HG02970 (cell line): ENCODE results near the gene PFKP.

Source experiments
- ATAC-seq: cut with Tn5 transposase; IDR thresholded peaks from one replicate; pipeline ENCODE4 v1.9.1; 2021; ENCODE audit warnings: mild to moderate bottlenecking, moderate library complexity, moderate number of reproducible peaks; ENCODE audit not compliant: unreplicated experiment, low FRiP score

The PFKP gene

GRCh38 chr10:3173171-3173878, 106.0 kb downstream of the PFKP start:
- ATAC-seq: peak; percentile 31

GRCh38 chr10:3178042-3178441, 110.7 kb downstream of the PFKP start:
- no peak for ATAC-seq

- ATAC-seq: no peak
Observed at GRCh38 chr10:3179174-3179573, 111.8 kb downstream of the PFKP start.

- ATAC-seq: no peak
Observed at GRCh38 chr10:3180355-3181025, 113.1 kb downstream of the PFKP start.

- ATAC-seq: no peak
Observed at GRCh38 chr10:3185386-3185785, 118.0 kb downstream of the PFKP start.

- ATAC-seq: no peak
Observed at GRCh38 chr10:3186368-3186767, 119.0 kb downstream of the PFKP start.
